ENCODE measurements around the gene SERPINA12.

The SERPINA12 gene

GRCh38 chr14:94486883-94487282, 22.4 kb downstream of the SERPINA12 start:
- TF ChIP-seq FOXP2 (optimal IDR thresholded peaks at IDR 0.05; ENCODE audit: borderline replicate concordance, extremely low read depth, extremely low read length, insufficient read depth) (no peak), SIN3A (IDR thresholded peaks at IDR 0.05; ENCODE audit: borderline replicate concordance, insufficient read depth, low read length) (no peak), POLR2AphosphoS5 (IDR thresholded peaks at IDR 0.05; ENCODE audit: low read depth, low read length) (no peak), REST (IDR thresholded peaks at IDR 0.05; ENCODE audit: insufficient read depth in 1 of 2, low read depth in 2 of 2, low read length in 2 of 2) (no peak), TAF1 (IDR thresholded peaks at IDR 0.05; ENCODE audit: borderline replicate concordance, insufficient read depth, low read length) (no peak)

- no peak for TF ChIP-seq POLR2AphosphoS5 (IDR thresholded peaks at IDR 0.05; ENCODE audit: low read depth, low read length)
- TF ChIP-seq REST (IDR thresholded peaks at IDR 0.05; ENCODE audit: insufficient read depth in 1 of 2, low read depth in 2 of 2, low read length in 2 of 2), result no peak
- TF ChIP-seq FOXP2 (optimal IDR thresholded peaks at IDR 0.05; ENCODE audit: borderline replicate concordance, extremely low read depth, extremely low read length, insufficient read depth), result no peak
- no peak for TF ChIP-seq TAF1 (IDR thresholded peaks at IDR 0.05; ENCODE audit: borderline replicate concordance, insufficient read depth, low read length)
- TF ChIP-seq SIN3A (IDR thresholded peaks at IDR 0.05; ENCODE audit: borderline replicate concordance, insufficient read depth, low read length), result no peak
Observed at GRCh38 chr14:94485944-94486841, 23.1 kb downstream of the SERPINA12 start.

- TF ChIP-seq TAF1 (IDR thresholded peaks at IDR 0.05; ENCODE audit: borderline replicate concordance, insufficient read depth, low read length), result no peak
- no peak for TF ChIP-seq REST (IDR thresholded peaks at IDR 0.05; ENCODE audit: insufficient read depth in 1 of 2, low read depth in 2 of 2, low read length in 2 of 2)
- TF ChIP-seq SIN3A (IDR thresholded peaks at IDR 0.05; ENCODE audit: borderline replicate concordance, insufficient read depth, low read length), result no peak
- TF ChIP-seq FOXP2 (optimal IDR thresholded peaks at IDR 0.05; ENCODE audit: borderline replicate concordance, extremely low read depth, extremely low read length, insufficient read depth), result no peak
Observed at GRCh38 chr14:94484481-94484880, 24.8 kb downstream of the SERPINA12 start.

GRCh38 chr14:94483729-94484275, 25.5 kb downstream of the SERPINA12 start:
- no peak for TF ChIP-seq FOXP2 (optimal IDR thresholded peaks at IDR 0.05; ENCODE audit: borderline replicate concordance, extremely low read depth, extremely low read length, insufficient read depth)
- TF ChIP-seq REST (IDR thresholded peaks at IDR 0.05; ENCODE audit: insufficient read depth in 1 of 2, low read depth in 2 of 2, low read length in 2 of 2), result no peak
- no peak for TF ChIP-seq POLR2AphosphoS5 (IDR thresholded peaks at IDR 0.05; ENCODE audit: low read depth, low read length)
- TF ChIP-seq SIN3A (IDR thresholded peaks at IDR 0.05; ENCODE audit: borderline replicate concordance, insufficient read depth, low read length), result no peak
